HS-5 (cell line): ENCODE results near the gene UBXN7.
"Not testable (repeated sequence)": the region's sequence is repeated elsewhere in the genome, so short reads cannot be mapped to it uniquely, and the experiment has no call there.

Source experiments
- DNase-seq: peaks from one replicate; pipeline ENCODE4 v3.0.0-alpha.2; 2012; ENCODE audit warnings: low read depth

Gene UBXN7

DNA sequence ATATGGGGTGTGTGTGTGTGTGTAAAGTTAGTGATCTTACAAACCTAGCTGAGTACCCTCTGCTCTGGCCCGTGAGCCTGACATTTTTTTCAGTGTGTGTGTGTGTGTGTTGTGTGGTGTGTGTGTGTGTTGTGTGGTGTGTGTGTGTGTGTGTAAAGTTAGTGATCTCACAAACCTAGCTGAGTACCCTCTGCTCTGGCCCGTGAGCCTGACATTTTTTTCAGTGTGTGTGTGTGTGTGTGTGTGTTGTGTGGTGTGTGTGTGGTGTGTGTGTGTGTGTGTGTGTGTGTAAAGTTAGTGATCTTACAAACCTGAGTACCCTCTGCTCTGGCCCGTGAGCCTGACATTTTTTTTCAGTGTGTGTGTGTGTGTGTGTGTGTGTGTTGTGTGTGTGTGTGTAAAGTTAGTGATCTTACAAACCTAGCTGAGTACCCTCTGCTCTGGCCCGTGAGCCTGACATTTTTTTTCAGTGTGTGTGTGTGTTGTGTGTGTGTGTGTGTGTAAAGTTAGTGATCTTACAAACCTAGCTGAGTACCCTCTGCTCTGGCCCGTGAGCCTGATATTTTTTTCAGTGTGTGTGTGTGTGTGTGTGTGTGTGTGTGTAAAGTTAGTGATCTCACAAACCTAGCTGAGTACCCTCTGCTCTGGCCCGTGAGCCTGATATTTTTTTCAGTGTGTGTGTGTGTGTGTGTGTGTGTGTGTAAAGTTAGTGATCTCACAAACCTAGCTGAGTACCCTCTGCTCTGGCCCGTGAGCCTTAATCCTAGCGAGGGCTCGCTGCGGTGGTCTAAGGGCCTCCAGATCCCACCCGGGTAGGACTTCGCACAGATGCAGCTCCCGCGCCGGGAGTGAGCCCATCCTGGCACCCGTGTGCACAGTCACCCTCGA lies 115.2 kb downstream of the UBXN7 start:
- not testable (repeated sequence) for DNase-seq

DNA sequence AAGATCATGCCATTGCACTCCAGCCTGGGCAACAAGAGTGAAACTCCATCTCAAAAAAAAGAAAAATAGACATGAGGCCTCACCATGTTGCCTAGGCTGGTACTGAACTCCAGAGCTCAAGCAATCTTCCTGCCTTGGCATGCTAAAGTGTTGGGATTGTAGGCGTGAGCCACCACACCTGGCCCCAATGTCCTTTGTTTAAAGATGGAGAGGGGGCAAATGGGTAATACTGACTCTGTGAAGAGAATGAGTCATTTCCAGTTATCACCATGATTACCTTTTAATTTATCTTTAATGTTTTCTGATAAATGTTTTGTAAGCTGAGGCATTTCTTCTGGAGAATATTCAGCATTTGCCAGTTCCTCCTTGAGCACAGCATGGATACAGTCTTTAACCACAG lies 116.4 kb downstream of the UBXN7 start:
- DNase-seq, result no peak

DNA sequence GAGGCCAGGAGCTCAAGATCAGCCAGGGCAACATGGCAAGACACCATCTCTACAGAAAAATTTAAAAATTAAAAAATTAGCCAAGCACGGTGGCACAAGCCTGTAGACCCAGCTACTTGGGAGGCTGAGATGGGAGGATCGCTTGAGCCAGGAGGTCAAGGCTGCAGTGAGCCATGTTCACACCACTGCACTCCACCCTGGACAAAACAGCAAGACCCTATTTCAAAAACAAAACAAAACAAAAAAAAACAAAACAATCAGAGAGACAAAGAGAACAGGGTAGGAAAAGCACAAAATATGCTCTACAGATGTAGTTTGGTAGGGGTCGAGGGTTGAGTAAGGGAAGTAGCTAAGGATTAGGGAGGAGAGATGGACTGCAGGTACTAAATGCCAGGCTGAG lies 117.6 kb downstream of the UBXN7 start:
- no peak for DNase-seq

DNA sequence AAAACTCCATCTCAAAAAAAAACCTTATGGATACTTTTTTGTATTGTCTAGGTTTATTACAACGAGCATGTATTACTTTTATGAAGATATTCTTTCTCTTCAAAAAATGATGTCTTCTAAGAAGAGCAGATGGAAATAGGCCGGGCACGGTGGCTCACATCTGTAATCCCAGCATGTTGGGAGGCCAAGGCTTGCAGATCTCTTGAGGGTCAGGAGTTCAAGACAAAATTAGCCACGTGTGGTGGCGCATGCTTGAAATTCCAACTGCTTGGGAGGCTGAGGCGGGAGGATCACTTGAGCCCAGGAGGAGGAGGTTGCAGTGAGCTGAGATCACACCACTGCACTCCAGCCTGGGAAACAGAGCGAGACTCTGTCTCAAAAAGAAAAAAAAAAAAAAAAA lies 118.1 kb downstream of the UBXN7 start:
- not testable (repeated sequence) for DNase-seq

DNA sequence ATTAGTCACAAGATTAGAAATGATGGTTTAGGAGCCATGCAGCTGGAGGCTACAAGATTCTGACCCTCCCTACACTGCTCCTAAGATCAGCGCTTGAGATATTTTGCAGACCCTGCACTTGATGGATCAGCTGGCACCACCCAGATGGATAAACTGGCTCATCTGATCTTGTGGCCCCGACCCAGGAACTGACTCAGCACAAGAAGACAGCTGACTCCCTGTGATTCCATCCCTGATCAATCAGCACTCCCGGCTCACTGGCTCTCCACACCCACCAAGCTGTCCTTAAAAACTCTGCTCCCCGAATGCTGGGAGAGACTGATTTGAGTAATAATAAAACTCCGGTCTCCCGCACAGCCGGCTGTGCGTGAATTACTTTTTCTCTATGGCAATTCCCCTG lies 129.3 kb downstream of the UBXN7 start:
- DNase-seq, result not testable (repeated sequence)

DNA sequence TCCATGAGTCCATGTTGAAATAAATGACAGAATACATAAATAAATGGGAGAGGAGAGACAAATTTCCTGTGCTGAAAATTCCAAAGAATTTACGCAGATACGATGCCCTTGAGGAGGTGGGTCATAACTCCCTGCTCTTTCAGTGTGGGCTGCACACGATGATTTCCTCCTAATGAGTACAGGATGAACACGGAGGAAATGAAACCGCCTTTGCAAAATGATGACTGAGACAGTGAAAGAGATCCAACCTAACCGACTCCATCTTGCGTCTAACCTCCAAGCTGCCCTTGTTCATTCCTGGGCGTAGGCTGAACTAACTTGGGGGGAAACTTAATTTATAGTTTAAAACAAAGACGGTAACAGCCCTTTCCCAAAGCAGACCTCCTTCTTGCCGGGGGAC lies 129.7 kb downstream of the UBXN7 start:
- DNase-seq, result not testable (repeated sequence)

DNA sequence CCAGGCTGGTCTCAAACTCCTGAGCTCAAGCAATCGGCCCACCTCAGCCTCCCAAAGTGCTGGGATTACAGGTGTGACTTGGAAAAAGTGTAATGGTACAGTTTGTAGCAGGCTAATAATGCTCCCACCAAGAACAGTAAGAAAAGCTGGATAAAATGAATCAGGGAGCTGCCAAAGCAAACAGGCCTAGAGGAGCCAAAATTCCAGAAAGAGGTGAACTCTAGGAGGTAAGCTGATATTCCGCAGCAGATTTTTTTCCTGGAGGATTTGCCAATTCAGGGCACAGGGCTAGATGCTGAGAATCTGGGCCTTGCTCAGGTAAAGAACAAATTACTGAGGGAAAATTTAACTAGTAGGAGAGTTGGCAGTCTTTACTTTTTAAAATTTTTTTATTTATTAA lies 133.7 kb downstream of the UBXN7 start:
- DNase-seq, result no peak
